Activated CD4-positive, alpha-beta T cell treated with anti-CD3 and anti-CD28 coated beads, Interleukin-2, amount 10 ng/mL, durations not matched to agents 24 days and 14 days (primary cell): ENCODE measurements around the gene GCNA. TPM values are rescaled to one million over a fixed set of nuclear protein-coding genes. Genes with fewer than 3 reads are reported as not detected.
A peak's percentile ranks its signal among the peaks of the same experiment; 100 is the strongest.
"Not testable (repeated sequence)": the region's sequence is repeated elsewhere in the genome, so short reads cannot be mapped to it uniquely, and the experiment has no call there.

ENCODE experiments used
- DNase-seq: peaks from one replicate; pipeline ENCODE4 v3.0.0; 2022
- H3K27ac Mint-ChIP-seq: one replicate; pipeline ENCODE4 v1.8.0; 2022; ENCODE audit warnings: mild to moderate bottlenecking, mixed read lengths
- H3K27me3 Mint-ChIP-seq: one replicate; pipeline ENCODE4 v1.8.0; 2022; ENCODE audit warnings: mixed read lengths
- H3K36me3 Mint-ChIP-seq: one replicate; pipeline ENCODE4 v1.8.0; 2022; ENCODE audit warnings: low read depth, mild to moderate bottlenecking, mixed read lengths
- H3K4me1 Mint-ChIP-seq: one replicate; pipeline ENCODE4 v1.8.0; 2021; ENCODE audit warnings: mixed read lengths
- H3K4me3 Mint-ChIP-seq: one replicate; pipeline ENCODE4 v1.8.0; 2022; ENCODE audit warnings: mild to moderate bottlenecking, moderate library complexity, mixed read lengths
- H3K9me3 Mint-ChIP-seq: one replicate; pipeline ENCODE4 v1.8.0; 2021; ENCODE audit warnings: mixed read lengths
- intact Hi-C: fragments of 100-400 bp; cut with micrococcal nuclease; formaldehyde crosslinking; loops from one replicate; pipeline ENCODE4 v1.15.1; 2023
- total RNA-seq: library from RNA; stranded (reverse); gene quantifications from 2 replicates; pipeline ENCODE4 v1.2.3, GENCODE V29; 2022

Gene GCNA
- total RNA-seq, 1 donor from 2014 or later: 4.5 TPM

DNA sequence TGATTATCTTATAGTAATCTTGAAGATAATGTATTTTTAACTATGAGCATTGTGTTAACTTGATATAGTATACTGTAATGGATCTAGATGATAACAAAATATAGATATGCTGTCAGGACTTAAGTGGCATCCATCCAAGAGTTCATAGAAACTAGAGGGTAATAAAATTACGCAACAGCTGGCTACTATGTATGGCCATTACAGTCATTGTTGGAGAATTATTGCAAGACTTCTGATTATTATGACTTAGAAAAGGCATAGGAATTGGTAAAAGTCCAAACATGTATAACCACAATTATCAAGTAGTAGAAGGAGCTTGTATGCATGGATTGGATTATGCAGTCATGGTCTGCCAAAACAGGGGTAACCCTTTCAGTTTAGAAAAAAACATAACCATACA is 35.8 kb upstream of the GCNA start:
- Mint-ChIP-seq H3K4me1 (peaks cover 39% of the 10 kb centered on the region), H3K36me3 (peaks cover 67% of the 10 kb centered on the region)
- intact Hi-C loops: loop anchor here (5.0 kb wide), 1 partner anchor 110 kb away; no protein-coding TSS in a partner anchor

DNA sequence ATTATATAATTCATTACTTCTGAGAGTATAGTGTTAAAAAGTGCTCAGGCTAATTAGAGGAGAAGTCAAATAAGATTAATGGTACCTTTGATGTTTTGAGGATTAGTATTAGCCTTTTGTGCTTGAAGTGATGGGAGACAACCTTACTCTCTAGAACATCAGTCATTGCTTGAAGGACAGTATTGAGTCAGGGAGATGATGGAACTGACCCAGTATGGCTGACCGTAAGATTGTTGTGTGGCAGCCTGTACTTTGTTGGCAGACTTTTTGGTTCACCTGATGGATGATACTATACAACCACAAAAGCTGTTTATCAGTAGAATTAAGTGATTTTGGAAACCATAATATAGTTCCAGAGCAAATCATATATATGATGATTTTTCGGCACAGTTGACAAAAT is 35.4 kb upstream of the GCNA start:
- peak overlapping the region; percentile 95 for H3K27ac Mint-ChIP-seq
- no peaks in the 10 kb centered on the region for H3K9me3 Mint-ChIP-seq
- peak overlapping the region; percentile 100 for H3K4me3 Mint-ChIP-seq
- DNase-seq: no peak
- H3K27me3 Mint-ChIP-seq: no peaks in the 10 kb centered on the region
- peaks cover 68% of the 10 kb centered on the region for H3K36me3 Mint-ChIP-seq
- intact Hi-C loops: loop anchor here (1.0 to 5.0 kb wide), 2 partner anchors 76 to 109 kb away; no protein-coding TSS in a partner anchor
- H3K4me1 Mint-ChIP-seq: peaks cover 36% of the 10 kb centered on the region

More for the DNA sequence above, 35.8 kb upstream of the GCNA start:
- peak overlapping the region; percentile 100 for H3K4me3 Mint-ChIP-seq
- no peaks in the 10 kb centered on the region for H3K27me3 Mint-ChIP-seq
- no peaks in the 10 kb centered on the region for H3K9me3 Mint-ChIP-seq
- no peak for DNase-seq
- H3K27ac Mint-ChIP-seq: peak overlapping the region; percentile 95

- peak overlapping the region; percentile 100 for H3K4me3 Mint-ChIP-seq
- peaks cover 36% of the 10 kb centered on the region for H3K4me1 Mint-ChIP-seq
- peaks cover 71% of the 10 kb centered on the region for H3K36me3 Mint-ChIP-seq
- peak overlapping the region; percentile 95 for H3K27ac Mint-ChIP-seq
- no peaks in the 10 kb centered on the region for H3K9me3 Mint-ChIP-seq
- no peak for DNase-seq
- intact Hi-C loops: loop anchor here (1.0 to 5.0 kb wide), 2 partner anchors 76 to 109 kb away; no protein-coding TSS in a partner anchor
- H3K27me3 Mint-ChIP-seq: no peaks in the 10 kb centered on the region
These were observed 34.9 kb upstream of the GCNA start for GRCh38 chrX:71543316-71543715.

DNA sequence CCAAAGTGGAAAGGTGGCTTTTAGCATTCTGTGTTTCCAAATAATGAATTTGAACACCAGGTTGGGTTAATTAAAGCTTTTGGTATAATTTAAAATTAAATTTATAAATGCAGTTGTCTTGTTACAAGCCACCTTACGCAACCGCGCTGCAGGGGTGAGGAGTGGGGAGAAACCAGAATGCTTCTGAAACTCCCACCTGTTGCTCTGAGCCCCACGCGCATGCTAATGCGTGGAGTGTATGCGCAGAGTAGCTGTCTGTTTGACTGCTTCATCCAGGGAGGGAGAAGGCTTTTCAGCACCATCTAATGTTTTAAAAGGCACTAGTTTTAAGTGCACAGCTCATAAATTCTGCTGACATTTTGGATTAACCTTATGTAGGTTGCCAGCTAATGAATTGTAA is 32.9 kb upstream of the GCNA start:
- H3K4me1 Mint-ChIP-seq: peaks cover 30% of the 10 kb centered on the region
- no peak for DNase-seq
- peaks cover 61% of the 10 kb centered on the region for H3K36me3 Mint-ChIP-seq
- intact Hi-C loops: no loop called here
- no peaks in the 10 kb centered on the region for H3K27me3 Mint-ChIP-seq
- peak overlapping the region; percentile 76 for H3K27ac Mint-ChIP-seq
- no peaks in the 10 kb centered on the region for H3K9me3 Mint-ChIP-seq
- no peak overlapping the region for H3K4me3 Mint-ChIP-seq

GRCh38 chrX:71546879-71547278 is 31.4 kb upstream of the GCNA start:
- no peak for DNase-seq
- no peak overlapping the region for H3K4me3 Mint-ChIP-seq
- intact Hi-C loops: no loop called here
- H3K9me3 Mint-ChIP-seq: no peaks in the 10 kb centered on the region
- H3K36me3 Mint-ChIP-seq: peaks cover 57% of the 10 kb centered on the region
- H3K4me1 Mint-ChIP-seq: peaks cover 23% of the 10 kb centered on the region
- H3K27ac Mint-ChIP-seq: no peak overlapping the region
- H3K27me3 Mint-ChIP-seq: no peaks in the 10 kb centered on the region

DNA sequence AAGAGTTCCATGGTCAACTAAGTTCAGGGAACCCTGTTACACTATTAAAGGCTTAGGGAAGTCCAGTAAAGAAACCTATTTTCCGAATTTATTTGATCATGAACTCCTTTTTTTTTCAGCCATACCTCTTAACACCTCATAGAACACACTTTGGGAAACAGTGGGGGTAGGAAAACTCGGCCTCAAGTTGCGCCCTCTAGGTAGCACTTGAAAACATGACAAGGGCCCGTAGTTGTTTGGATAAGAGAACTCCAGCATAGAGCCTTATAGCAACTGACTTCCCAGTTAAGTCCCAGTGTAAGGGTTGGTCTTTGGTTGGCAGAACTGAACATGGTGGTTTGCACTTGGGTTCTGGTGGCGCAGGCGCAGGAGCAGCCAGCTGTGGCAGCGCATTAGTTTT is 30.9 kb upstream of the GCNA start:
- no peaks in the 10 kb centered on the region for H3K27me3 Mint-ChIP-seq
- no peak for DNase-seq
- H3K4me3 Mint-ChIP-seq: no peak overlapping the region
- H3K9me3 Mint-ChIP-seq: no peaks in the 10 kb centered on the region
- intact Hi-C loops: no loop called here
- H3K36me3 Mint-ChIP-seq: peaks cover 53% of the 10 kb centered on the region
- no peak overlapping the region for H3K27ac Mint-ChIP-seq
- peaks cover 20% of the 10 kb centered on the region for H3K4me1 Mint-ChIP-seq

GRCh38 chrX:71549986-71550385 is 28.3 kb upstream of the GCNA start:
- Mint-ChIP-seq H3K36me3 (peaks cover 44% of the 10 kb centered on the region), H3K27ac (peak overlapping the region; percentile 71)

DNA sequence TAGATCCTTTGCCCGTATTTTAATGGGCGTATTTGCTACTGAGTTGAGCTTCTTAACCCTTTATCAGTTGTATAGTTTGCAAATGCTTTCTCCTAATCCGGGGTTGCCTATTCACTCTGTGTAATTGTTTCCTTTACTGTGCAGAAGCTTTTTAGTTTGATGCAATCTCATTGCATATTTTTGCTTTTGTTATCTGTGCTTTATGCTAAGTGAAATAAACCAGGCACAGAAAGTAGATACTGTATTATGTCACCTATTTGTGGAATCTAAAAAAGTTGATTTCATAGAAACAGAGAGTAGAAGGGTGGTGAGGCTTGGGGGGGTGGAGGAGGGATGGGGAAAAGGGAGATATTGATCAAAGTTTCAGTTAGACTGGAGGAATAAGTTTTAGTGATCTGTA is 27.7 kb upstream of the GCNA start:
- H3K4me1 Mint-ChIP-seq: peaks cover 7% of the 10 kb centered on the region
- H3K27ac Mint-ChIP-seq: peak overlapping the region; percentile 71
- no peaks in the 10 kb centered on the region for H3K9me3 Mint-ChIP-seq
- H3K27me3 Mint-ChIP-seq: no peaks in the 10 kb centered on the region
- peaks cover 48% of the 10 kb centered on the region for H3K36me3 Mint-ChIP-seq
- no peak for DNase-seq
- H3K4me3 Mint-ChIP-seq: no peak overlapping the region
- intact Hi-C loops: loop anchor here (1.0 to 10.0 kb wide), 2 partner anchors 9 to 146 kb away; no protein-coding TSS in a partner anchor

More at GRCh38 chrX:71549986-71550385, 28.3 kb upstream of the GCNA start:
- no peaks in the 10 kb centered on the region for H3K27me3 Mint-ChIP-seq
- no peak for DNase-seq
- no peaks in the 10 kb centered on the region for H3K9me3 Mint-ChIP-seq
- H3K4me3 Mint-ChIP-seq: no peak overlapping the region
- H3K4me1 Mint-ChIP-seq: peaks cover 8% of the 10 kb centered on the region
- intact Hi-C loops: loop anchor here (1.0 to 10.0 kb wide), 2 partner anchors 9 to 145 kb away; no protein-coding TSS in a partner anchor

- no peak for DNase-seq
- Mint-ChIP-seq H3K4me3 (no peak overlapping the region), H3K27ac (no peak overlapping the region), H3K4me1 (no peaks in the 10 kb centered on the region), H3K36me3 (peaks cover 43% of the 10 kb centered on the region), H3K9me3 (no peaks in the 10 kb centered on the region), H3K27me3 (no peaks in the 10 kb centered on the region)
- intact Hi-C loops: loop anchor here (10.0 kb wide), 1 partner anchor 151 kb away; no protein-coding TSS in a partner anchor
These were observed 22.2 kb upstream of the GCNA start for GRCh38 chrX:71556036-71556435.

DNA sequence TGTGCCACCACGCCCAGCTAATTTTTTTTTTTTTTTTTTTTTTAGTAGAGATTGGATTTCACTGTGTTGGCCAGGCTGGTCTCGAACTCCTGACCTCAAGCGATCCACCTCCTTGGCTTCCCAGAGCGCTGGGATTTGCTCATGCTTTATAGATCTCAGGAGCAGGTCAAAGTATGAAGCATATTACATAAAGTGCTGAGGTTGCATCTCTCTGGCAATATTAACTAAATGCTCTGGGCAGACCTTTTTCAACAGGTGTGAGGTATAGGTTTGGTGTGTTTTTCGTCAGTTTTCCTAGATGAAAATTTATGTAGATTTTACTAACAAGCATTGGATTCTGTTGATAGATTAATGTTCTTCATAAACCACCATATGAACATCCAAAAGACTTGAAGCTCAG is 19.3 kb upstream of the GCNA start:
- Mint-ChIP-seq H3K4me3 (no peak overlapping the region), H3K27me3 (no peaks in the 10 kb centered on the region), H3K4me1 (peaks cover 2% of the 10 kb centered on the region), H3K36me3 (peaks cover 60% of the 10 kb centered on the region), H3K9me3 (no peaks in the 10 kb centered on the region), H3K27ac (no peak overlapping the region)
- intact Hi-C loops: loop anchor here (10.0 kb wide), 1 partner anchor 154 kb away; no protein-coding TSS in a partner anchor
- no peak for DNase-seq

DNA sequence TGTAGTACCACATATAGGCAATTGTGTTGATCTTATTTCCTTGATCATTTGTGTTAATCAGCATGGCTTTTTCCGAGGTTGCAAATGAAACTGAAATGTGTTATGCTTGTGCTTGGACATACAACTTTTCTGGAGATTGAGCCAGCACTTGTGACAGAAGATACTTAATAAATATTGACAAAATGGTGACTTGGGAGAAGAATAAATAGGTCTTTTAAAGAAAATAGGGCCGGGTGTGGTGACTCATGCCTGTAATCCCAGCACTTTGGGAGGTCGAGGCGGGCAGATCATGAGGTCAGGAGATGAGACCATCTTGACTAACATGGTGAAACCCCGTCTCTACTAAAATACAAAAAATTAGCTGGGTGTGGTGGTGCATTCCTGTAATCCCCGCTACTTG is 18.5 kb upstream of the GCNA start:
- not testable (repeated sequence) for H3K27me3 Mint-ChIP-seq, H3K9me3 Mint-ChIP-seq
- peaks cover 64% of the 10 kb centered on the region for H3K36me3 Mint-ChIP-seq

DNA sequence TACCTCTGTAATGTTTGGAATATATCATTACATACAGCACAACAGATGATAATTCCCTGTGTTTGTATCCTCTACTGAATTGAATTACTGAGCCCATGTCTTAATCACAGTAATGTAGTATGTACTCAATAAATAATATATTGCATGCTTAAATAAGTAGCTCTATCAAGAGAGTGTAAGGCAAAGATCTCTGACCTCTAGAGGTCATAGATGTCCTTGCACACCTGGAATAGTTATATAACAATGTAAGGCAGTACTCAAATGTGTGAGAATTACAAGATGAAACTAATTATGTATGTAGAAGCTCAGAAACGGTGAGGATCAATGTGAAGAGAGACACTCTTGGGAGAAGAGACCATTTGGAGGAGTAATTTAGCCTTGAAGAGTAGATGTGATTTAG is 14.3 kb upstream of the GCNA start:
- Mint-ChIP-seq H3K4me3 (no peak overlapping the region), H3K36me3 (peaks cover 64% of the 10 kb centered on the region), H3K27me3 (no peaks in the 10 kb centered on the region), H3K4me1 (peaks cover 2% of the 10 kb centered on the region), H3K27ac (no peak overlapping the region), H3K9me3 (no peaks in the 10 kb centered on the region)
- DNase-seq: no peak
- intact Hi-C loops: loop anchor here (5.0 kb wide), 1 partner anchor 88 kb away; no protein-coding TSS in a partner anchor

More for the DNA sequence above, 18.5 kb upstream of the GCNA start:
- H3K27ac Mint-ChIP-seq: peak overlapping the region; percentile 60
- DNase-seq, H3K4me1 Mint-ChIP-seq, H3K4me3 Mint-ChIP-seq: not testable (repeated sequence)
- intact Hi-C loops: loop anchor here (5.0 to 10.0 kb wide), 2 partner anchors 93 to 155 kb away; no protein-coding TSS in a partner anchor

- H3K36me3 Mint-ChIP-seq: peaks cover 66% of the 10 kb centered on the region
- no peak for DNase-seq
- no peaks in the 10 kb centered on the region for H3K27me3 Mint-ChIP-seq
- intact Hi-C loops: no loop called here
- H3K4me3 Mint-ChIP-seq: no peak overlapping the region
- H3K27ac Mint-ChIP-seq: no peak overlapping the region
- H3K9me3 Mint-ChIP-seq: no peaks in the 10 kb centered on the region
- peaks cover 2% of the 10 kb centered on the region for H3K4me1 Mint-ChIP-seq
These were observed 12.7 kb upstream of the GCNA start for GRCh38 chrX:71565474-71566041.

- H3K4me3 Mint-ChIP-seq, intact Hi-C loops, H3K27ac Mint-ChIP-seq, H3K27me3 Mint-ChIP-seq, H3K9me3 Mint-ChIP-seq, H3K4me1 Mint-ChIP-seq, DNase-seq: not testable (repeated sequence)
- H3K36me3 Mint-ChIP-seq: peaks cover 45% of the 10 kb centered on the region
These were observed 6.8 kb upstream of the GCNA start for GRCh38 chrX:71571390-71571789.
